GM18499 (cell line): Measurements from ENCODE around the gene RASGRF2.

Source experiments
- ATAC-seq: cut with Tn5 transposase; IDR thresholded peaks from one replicate; pipeline ENCODE4 v1.9.1; 2021; ENCODE audit warnings: moderate number of reproducible peaks; ENCODE audit not compliant: insufficient read depth, unreplicated experiment

The RASGRF2 gene

DNA sequence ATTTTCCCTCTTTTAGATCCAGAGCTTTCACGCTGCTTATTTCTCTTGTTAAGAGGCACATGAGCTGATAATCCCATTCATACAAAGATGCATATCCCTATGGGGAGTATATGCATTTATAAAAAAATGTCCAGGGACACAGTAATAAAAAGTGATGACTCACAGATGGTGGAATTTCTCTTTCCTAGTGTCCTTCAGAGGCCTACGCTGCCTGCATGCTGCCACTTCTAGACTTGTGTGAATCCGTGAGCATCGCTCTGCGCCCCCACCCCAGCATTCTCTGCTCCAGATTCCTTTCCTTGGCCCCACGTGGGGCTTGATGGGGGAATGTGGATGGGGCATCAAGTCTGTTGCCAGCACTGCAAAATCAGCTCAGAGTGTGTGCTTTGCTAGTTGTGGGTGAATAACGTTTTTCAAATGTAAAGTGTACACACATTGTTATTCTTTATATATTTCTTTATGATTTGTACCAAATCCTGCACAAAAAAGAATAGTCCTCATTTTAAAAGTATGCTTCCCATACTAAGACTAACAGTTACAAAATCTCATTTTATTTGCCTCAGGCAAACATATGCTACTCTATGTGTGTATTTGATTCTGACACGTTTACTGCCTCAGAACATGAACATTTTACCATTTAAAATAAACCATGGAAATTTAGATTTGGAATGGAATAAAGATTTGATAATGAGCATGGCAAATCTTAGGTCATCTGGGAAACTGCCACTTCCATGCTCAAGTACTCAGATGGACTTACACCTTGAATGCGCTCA lies 22.4 kb upstream of the RASGRF2 start:
- no peak for ATAC-seq

DNA sequence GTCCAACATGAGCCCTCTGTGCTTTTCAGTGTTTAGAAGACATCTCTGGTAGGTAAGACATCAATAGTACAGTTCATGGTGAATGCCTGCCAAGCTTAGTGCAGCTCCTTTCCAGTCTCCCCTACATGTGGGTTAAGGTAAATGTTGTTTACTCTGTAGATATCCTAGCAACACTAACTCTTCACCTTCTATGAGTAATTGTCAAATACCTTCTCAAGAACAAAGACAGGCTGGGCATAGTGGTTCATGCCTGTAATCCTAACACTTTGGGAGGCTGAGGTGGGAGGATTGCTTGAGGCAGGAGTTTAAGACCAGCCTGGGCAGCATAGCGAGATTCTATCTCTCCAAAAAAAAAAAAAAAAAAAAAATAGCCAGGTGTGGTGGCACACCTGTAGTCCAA lies 18.7 kb upstream of the RASGRF2 start:
- ATAC-seq, result no peak

DNA sequence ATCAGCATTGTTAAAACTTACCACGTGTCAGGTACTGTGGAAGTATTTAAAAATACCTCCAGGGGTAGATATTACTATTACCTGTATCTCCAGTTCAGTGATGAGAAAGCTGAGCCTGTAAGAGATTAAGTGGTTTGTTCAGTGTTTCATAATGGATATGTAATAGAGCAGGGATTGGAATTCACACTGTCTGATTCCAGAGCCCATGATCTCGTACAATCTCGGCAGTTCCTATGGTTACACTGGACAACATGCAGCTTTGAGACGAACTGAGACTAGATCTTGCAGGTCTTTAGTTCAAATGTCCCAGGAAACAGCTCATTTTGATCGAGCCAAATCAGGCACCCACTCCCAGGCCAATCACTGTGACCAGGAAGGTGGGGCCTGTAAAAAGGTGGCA lies 8.8 kb upstream of the RASGRF2 start:
- no peak for ATAC-seq

DNA sequence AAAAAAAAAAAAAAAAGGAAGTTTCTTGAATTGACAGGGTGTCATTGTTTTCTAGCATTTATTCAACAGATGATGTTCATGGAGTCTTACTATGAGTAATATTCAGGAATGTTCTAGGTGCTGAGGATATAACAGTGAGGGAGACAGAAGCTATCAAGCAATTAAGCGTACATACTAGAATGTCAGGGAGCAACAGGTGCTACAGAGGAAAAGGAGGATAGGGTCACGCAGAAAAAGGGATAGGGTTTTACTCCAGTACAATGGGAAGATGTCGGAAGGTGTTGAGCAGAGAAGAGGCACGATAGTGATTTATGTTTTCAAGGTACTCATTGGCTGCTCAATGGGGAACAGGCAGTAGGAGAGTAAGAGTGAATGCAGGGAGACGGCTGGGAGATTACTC lies 6.6 kb upstream of the RASGRF2 start:
- ATAC-seq, result no peak

DNA sequence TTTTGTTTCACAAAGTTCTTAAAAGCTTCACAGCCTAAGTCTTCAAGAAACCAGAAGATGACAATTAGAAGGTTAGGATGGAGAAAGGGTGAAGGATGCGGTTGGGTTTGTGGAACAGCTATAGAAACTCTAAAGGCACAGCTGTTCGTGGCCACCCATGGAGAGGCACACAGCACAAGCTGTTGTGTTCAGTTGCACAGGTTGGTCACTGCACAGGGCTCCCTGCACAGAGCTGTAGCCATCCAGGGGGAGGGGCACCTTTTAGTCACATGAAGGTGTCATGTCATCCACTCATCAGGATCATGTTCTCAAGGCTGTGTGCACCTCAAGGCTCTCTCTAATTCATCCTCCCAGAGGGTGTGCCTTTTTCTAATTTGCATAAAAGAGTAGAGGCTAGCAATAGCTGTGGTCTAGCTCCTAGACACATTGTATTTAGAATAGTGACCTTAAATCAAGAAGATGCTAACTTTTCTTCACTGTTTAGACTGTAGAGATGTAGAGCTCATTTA lies 5.0 kb upstream of the RASGRF2 start:
- ATAC-seq, result no peak

DNA sequence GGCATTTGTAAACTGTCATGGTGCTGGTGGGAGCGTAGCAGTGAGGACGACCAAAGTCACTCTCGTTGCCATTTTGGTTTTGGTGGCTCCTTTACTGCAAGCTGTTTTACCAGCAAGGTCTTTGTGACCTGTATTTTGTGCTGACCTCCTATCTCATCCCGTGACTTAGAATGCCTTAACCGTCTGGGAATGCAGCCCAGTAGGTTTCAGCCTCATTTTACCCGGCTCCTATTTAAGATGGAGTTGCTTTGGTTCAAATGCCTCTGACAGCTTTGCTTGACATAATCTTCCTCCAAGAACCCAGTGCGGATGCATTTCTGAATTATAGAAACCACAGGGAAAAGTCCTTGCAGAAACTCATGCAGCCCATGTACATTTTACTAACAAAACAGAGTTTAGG lies 3.9 kb upstream of the RASGRF2 start:
- ATAC-seq, result no peak

DNA sequence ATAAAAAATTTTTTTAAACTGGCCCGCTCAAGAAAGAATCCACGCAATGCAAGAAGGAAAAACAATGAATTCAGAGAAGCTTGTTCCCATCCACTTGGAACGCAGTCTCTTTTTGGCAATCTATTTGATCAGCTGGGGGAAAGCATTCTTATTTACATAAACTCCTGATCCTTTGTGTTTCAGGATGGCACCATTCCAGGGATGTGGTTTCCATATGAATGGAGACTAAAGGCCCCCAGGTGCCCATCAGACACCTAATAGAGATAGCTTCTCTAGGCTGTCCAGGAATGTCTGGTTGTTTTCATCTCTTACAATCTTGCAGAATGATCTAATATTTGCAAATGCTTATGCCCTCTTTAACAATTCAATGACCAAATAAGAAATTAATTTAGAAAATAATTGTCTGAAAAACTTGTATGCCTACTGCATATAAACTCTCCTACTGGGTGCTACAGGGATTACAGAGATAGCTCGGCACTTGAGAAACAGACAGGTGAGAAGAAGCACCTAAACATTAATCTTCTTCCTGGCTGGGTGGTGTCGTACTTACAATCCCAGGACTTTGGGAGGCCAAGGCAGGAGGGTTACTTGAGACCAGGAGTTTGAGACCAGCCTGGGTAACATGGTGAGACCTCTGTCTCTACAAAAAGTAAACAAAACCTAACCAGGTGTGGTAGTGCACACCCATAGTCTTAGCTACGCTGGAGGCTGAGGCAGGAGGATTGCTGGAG lies 3.0 kb upstream of the RASGRF2 start:
- no peak for ATAC-seq

DNA sequence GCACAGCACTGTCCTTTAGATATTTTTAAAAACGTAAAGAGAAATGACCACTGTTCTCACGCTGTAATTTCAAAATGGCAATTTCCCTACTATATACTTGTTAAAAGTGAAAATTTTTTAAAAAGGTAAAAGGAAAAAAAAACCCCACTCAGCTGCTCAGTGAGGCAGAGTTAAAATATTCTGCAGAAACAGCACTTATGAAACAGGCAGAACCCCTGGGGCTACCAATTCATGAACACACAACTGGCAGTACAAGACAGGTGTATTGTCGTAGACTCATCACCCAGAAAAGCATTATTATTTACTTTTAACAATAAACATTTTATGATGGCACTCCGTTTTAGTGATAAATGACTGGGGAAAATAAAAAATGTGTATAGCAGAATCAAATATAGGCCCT lies 1.5 kb upstream of the RASGRF2 start:
- no peak for ATAC-seq

DNA sequence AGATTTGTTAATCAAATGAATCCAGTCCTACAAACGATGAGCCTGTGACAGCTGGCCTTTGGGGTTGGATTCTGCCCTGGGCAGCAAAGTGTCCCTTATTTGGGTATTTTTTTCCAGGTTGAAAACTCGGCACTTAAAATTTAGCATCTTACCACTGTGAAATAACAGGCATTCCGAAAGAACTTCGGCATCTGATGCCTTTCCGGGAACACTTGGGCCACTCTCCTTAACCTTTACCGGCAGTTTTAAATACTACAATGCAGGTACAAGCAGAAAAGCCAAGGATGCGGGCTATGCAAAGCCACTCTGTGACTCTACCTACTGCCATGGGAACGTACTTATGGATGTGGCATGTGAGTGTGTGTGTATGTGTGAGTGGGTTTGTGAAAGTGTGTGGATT lies 1.0 kb upstream of the RASGRF2 start:
- ATAC-seq, result no peak

DNA sequence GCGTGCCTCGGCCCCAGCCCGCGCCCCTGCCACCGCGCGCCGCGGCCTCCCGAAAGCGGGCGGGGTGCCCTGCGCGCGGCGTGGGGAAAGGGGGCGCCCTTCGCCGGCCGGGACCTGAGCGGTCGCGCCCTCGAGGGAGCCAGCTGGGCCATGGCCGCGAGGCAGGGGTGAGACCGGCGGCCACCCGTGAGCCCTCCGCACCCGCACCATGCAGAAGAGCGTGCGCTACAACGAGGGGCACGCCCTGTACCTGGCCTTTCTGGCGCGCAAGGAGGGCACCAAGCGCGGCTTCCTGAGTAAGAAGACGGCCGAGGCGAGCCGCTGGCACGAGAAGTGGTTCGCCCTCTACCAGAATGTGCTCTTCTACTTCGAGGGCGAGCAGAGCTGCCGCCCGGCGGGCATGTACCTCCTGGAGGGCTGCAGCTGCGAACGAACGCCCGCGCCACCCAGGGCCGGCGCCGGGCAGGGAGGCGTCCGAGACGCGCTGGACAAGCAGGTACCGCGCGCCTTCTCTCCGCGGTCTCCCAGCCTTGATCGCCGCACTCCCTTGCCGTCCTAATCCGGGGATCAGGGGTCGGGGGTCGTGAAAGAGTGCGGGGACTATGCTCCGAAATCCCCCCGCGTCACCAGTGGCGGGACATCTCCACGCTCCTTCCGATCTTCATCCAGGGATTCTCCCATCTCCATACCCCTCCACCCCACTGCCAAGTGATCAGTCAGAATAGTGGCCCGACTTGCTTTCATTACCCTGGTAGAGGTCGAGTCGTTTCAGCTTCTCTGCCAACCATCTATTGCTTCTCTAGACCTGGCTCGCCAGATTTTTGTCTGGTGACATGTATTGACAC lies 590 bp downstream of the RASGRF2 start:
- ATAC-seq, result no peak

DNA sequence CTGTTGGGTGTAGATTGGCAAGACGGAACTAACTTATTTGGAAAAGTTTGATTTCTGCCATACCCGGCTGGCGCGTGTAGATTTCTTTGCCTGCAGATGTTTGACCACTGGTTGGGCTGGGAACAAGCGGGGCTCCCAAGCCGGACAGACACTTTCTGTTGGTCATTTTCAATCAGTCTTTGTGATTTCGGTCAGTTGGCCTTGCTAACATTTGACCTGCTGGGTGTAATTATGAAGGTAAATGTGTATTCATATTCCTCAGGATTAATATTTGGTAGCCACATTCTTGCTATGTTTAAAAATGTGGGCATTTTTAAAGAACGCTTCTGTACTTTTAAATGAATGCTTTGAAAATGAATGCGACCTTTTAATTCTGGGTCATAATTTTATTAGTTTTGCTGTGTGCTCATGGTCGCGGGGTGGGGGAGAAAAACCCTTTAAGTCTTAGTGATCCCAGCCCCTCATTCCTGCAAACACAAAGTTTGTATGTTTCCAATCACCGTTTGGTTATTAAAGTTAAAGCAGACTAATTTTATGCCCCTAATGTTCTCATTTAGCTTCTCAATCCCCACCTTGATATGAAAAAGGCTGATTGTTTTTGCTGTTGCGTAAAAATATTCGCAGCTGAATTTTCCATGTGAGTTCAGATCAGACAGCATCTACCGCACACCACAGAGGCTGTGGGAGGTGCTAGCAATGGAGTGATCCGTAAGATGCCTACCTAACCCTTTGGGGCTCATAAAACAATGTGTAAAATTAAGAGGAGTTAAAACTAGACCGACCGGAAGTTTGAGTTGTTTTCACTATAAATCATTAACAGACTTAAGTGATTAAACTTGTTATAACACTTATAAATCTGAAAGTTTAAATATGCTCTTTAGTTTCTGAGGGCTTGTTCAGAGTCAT lies 1.5 kb downstream of the RASGRF2 start:
- no peak for ATAC-seq

DNA sequence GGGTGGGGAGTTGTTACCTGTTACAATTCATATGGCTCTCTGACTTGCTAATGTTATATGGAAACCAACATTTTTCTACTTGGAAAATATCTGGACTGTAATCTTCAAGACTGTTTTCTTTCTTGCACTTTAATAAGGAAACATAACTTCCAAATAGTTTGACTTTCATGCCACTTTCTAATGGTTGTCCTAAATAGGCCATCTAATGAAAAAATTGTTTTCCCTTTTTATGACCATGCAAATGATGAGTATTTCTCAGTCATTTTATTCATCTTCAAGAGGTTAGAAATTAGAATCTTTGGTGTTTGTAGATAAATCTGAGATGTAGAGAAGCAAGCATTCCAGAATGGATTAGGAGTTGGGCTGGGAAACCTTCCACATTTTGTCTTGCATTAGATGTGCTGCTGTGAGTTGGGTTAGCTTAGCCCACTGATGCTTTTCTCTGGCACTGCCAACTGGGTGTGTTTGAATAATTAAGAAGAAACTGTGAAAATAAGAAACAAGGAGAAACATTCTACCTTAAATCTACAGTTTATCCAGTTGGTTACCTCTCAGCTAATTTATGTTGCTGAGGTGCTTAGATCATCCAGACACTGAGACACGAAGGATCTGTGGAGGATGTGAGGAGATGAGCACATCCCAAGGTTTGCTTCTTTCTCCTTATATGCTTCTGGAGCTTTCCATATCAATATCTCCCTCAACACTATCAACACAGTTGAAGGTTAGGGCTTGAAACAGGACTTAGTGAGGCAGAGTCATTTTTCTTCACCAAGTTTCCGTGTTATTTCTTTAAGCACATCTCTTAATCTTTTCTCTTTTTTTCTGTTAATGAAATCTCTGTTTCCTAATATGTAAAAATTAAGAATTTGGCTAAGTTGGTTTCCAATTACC lies 2.7 kb downstream of the RASGRF2 start:
- no peak for ATAC-seq

DNA sequence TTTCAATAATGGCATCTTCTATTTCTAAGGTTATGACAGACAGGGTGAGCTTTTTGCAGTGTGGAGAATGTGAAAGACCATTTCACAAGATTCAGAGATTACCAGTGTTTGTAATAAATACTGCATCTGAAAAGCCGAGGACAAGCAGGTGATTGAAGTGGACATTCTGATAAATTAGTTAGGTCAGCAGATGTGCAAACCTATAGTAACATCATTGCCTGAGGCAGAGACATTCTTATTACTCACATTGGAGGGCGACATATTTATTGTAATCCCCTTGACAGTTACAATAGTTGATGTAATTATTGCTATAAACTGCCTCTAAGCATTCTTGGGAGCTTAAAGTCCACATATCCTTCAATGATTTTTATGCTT lies 3.3 kb downstream of the RASGRF2 start:
- ATAC-seq, result no peak

DNA sequence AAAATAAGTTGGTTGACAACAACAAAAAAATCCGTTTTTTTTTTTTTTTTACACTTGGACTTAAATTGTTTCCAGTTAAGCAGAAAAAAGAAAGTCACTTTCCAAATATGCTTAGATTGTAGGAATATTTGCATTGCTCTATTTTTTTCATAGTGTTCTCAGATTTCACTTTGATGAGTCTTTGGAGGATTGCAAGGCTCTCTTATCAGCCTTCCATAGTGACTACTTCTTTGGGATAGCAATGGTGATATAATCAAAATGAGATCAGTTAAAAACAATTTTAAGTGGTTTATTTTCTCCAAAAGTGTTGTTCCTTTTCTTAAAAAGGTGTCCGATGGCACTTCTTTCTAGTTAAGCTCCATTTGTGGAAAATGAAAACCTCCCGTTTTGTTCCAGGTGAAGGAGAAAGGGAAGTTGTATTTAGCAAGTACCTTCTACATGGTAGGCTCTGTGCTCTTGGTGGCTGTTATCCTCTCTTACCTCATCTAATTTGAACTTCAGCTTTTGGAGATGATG lies 3.9 kb downstream of the RASGRF2 start:
- ATAC-seq, result no peak

DNA sequence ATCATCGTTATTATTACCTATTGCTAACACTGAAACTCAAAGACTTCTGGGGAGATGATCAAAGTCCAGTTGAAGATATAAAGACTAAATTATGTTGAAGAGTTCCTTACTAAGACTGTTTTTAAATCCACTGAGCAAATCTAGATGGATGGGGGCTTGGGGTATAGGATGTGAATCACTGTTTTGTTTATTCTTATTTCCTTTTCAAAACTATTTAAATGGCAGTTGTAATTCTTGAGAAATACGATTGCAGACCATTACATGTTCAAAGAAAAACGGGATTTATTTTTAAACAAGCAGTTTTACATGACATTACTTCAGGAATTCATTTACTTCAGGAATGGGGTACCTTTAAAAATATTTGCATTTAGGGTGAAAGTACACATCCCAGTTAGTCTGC lies 4.3 kb downstream of the RASGRF2 start:
- ATAC-seq, result no peak

DNA sequence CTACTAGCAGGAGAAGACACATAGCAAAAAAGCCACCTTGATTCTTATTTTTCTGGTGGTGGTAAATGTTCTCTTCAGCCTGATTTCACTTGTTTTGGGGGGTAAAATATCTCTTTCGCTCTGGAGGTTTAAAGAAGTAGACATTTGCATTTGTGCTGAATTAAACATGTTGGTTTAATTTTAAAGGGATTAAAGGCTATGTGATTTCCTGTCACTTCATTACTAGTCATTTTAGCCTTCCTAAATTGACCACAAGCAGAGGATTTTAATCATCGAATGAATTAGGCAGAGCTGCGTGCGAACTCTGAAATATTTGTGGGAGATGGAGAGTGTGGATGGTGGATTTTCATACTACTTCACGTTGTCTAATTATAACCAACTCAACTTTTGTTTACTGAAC lies 4.8 kb downstream of the RASGRF2 start:
- ATAC-seq, result no peak

DNA sequence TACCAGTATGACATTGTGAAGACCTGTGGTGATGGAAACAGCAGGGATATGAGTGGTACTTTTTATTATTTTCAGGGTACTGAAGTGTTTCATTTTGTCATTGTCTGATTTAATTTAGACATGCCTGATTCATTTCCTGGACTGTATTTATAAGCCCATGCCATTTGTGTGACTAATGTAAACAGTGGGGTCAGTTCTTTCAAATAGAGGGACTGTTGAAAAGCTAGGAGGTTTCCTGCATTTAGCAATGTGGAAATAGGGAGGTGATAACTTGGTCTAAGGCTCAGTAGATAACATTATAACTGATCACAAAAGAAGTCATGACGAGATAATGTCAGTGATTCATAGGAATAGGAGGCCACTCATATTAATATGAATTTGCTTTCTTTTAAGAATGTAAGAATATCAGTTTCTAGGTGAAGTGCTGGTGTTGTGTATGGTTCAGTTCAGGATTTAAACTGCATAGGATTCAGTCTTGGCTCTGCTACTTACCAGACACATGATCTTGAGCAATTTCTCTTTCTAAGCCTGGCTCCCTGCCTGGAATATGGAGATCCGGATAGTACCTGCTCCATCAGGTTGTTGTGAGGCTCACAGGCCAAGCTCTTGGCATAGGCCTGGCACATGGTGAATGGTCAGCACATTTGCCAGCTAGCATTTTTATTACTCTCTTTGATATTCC lies 7.5 kb downstream of the RASGRF2 start:
- no peak for ATAC-seq

DNA sequence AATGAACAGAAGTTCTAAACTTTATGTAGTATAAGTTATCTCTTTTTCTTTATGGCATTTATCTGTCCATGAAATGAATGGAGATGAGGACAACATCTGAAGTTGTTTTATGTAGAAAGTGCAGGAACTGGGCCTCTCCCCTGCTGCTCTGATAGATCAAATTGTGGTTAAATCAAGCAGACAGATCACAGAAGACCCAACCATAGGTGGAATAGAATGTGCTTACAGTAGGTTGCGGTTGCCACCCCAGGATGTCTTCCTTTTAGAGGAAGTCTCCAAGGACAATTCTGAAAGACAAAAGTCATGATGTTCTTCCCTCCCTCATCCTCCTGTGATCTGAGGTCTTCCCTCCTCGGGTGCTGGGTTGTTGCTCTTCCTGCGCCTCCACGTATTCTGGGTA lies 12.9 kb downstream of the RASGRF2 start:
- ATAC-seq, result no peak
